Astrocyte of the hippocampus (primary cell): ENCODE data around the gene CALCOCO1.
A peak's percentile ranks its signal among the peaks of the same experiment; 100 is the strongest.
"Not testable (repeated sequence)": the region's sequence is repeated elsewhere in the genome, so short reads cannot be mapped to it uniquely, and the experiment has no call there.

Experiments used
- DNase-seq: peaks from one replicate; pipeline ENCODE4 v3.0.0; 2011; ENCODE audit warnings: low read depth, low spot score

The CALCOCO1 gene

DNA sequence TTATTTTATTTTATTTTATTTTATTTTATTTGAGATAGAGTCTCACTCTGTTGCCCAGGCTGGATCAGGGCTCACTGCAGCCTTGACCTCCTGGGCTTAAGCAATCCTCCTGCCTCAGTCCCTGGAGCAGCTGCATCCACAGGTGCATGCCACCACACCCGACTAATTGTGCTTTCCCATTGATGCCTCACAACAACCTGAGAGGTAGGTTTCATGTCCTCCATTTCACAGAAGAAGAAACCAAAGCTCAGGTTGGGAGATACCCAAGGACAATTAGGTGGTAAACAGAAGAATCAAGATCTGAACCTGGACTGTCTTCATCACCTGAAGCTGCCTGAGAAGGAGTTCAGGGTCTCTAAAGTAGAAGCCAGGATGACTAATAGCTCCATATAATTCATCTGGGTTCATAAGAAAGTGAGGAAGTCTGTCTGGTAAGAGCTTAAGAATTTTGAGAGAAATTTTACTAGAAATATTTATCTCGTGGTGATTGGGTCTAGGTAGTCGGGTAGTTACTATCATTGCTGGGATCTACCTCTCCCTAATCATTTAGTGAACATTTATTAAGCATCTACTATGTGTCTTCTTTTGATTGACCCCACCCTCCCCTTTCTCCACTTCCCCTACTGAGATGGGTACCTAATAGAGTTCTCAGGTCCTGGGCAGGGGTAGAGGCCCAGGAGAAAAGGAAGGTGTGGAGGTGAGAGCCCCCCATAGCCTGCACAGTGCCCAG is 28.1 kb downstream of the CALCOCO1 start:
- no peak for DNase-seq

DNA sequence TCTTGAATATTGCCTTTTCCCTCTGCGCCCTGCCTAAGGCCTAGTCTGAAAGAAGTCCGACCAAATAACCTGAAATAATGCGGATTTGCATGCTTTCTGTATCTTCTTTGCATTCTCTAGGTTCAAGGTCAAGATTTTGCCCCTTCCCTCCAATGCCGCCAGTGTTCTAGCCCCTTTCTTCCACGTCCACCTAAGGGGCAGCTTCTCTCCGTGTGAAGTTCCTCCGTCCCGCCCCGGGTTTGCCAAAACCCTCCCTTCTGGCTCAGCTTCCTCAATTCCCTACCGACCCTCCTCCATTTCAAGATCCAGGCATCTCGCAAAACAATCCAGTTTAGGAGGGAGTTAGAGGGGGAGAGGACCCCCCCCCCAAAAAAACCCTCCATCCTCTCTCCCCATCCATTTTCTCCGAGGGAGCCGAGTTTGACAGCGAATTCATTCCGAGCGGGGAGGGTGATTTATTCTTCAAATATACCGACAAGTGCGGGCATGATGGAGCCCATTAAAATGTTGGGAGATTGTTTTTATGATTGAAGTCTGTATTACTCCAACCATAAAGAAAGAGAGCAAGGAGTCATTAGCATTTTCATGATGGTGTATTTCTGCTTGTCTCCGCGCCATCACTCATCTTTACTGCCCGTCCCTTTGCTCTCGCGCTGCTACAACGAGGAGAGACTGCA is 30.5 kb downstream of the CALCOCO1 start:
- DNase-seq, result no peak

DNA sequence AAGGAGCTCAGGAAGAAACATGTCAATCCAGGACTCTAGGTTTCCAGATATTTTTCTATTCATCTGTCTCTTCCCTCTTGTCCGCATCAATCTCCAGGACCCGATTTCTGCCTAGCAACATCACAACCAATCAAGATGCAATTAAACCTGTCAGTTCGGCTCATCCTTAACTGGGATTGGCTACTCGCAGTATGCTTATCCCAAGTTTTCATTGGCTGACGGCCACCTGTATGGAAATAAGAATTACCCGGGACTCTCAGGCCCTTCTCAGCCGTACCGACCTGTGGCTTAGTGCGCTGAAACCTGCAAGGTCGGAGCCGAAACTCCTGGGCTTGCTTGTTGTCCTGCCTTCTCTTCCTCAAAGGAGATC is 31.0 kb downstream of the CALCOCO1 start:
- peak; percentile 90 for DNase-seq

GRCh38 chr12:53695152-53696145 is 31.8 kb downstream of the CALCOCO1 start:
- DNase-seq, result peak; percentile 82

- no peak for DNase-seq
Observed at GRCh38 chr12:53694756-53695151, 32.5 kb downstream of the CALCOCO1 start.

- DNase-seq, result no peak
Observed at GRCh38 chr12:53688134-53688533, 39.1 kb downstream of the CALCOCO1 start.

DNA sequence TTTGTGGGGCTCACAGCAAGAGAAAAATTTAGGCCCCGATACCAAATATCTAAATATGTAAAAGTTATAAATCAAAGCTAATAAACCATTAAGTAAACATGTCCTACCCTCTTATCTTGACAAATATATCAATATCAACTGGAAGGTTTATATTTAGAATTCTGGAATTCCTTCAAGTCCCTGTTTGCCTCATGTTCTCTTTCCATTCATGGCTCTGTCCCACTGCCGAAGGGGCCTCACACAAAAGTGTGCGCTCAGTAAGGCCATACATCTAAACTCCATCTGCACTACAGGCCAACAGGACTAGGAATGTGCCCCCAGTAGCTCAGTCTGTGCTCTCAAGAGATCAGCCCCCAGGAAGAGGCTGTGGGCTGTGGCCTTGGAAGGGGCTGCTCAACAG is 40.8 kb downstream of the CALCOCO1 start:
- DNase-seq, result no peak

- no peak for DNase-seq
Observed at GRCh38 chr12:53684654-53685220, 42.5 kb downstream of the CALCOCO1 start.

DNA sequence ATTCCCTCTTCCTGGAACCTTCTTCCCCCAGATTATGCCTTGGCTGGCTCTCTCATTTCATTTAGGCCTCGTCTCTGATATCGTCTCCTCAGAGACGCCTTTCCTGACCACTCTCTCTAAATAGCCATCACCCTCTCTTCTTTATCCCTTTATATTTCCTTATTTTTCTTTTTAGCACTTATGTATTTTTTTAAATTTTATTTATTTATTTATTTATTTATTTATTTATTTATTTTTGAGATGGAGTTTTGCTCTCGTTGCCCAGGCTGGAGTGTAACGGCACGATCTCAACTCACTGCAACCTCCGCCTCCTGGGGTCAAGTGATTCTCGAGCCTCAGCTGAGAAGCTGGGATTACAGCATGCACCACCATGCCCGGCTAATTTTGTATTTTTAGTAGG is 43.3 kb downstream of the CALCOCO1 start:
- no peak for DNase-seq

DNA sequence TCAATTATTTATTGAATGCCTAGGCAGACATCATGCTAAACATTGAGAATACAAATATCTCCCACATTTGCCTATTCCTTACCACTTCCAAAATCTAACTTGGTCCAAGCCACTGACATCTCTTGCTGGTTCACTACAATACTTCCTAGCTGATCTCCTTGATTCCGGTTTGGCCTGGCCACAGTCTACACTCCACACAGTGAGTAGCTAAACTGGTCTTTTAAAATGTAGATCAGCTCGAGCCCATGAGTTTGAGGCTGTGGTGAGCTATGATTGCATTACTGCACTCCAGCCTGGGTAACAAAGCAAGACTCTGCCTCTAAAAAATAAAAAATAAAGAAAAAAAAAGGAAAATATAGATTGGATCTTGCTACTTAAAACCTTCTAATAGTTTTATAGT is 43.8 kb downstream of the CALCOCO1 start:
- DNase-seq, result no peak

DNA sequence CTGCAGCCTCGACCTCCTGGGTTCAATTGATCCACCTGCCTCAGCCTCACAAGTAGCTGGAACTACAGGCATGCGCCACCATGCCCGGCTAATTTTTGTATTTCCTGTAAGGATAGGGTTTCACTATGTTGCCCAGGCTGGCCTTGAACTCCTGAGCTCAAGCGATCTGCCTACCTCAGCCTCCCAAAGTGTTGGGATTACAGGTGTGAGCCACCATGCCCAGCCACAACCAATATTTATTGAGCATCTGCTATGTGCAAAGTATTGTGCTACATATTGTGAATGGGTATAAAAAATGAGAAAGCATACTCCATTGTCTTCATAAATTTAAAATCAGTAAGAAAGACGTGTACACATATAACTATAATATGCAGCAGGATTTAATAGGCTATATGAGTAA is 47.2 kb downstream of the CALCOCO1 start:
- not testable (repeated sequence) for DNase-seq

GRCh38 chr12:53677800-53678148 is 49.5 kb downstream of the CALCOCO1 start:
- no peak for DNase-seq

- peak; percentile 41 for DNase-seq
Observed at GRCh38 chr12:53677016-53677799, 50.0 kb downstream of the CALCOCO1 start.

DNA sequence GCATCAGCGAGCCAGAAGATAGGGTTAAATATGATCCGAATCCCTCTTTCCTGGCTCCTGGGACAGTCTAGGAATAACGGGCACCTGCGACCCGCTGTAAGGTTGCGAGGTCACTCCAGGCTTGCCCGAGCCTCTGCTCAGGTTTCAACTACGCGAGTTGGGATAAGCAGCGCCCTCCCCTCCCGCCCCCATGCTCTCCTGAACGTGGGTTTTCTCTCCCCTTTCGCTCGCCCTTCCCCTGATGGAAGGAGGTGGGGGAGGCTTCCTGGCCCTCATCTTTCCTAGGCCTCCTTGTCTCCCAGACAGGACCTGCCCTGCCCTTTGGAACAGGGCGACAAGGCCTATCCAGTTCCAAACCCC is 50.6 kb downstream of the CALCOCO1 start:
- peak; percentile 49 for DNase-seq

DNA sequence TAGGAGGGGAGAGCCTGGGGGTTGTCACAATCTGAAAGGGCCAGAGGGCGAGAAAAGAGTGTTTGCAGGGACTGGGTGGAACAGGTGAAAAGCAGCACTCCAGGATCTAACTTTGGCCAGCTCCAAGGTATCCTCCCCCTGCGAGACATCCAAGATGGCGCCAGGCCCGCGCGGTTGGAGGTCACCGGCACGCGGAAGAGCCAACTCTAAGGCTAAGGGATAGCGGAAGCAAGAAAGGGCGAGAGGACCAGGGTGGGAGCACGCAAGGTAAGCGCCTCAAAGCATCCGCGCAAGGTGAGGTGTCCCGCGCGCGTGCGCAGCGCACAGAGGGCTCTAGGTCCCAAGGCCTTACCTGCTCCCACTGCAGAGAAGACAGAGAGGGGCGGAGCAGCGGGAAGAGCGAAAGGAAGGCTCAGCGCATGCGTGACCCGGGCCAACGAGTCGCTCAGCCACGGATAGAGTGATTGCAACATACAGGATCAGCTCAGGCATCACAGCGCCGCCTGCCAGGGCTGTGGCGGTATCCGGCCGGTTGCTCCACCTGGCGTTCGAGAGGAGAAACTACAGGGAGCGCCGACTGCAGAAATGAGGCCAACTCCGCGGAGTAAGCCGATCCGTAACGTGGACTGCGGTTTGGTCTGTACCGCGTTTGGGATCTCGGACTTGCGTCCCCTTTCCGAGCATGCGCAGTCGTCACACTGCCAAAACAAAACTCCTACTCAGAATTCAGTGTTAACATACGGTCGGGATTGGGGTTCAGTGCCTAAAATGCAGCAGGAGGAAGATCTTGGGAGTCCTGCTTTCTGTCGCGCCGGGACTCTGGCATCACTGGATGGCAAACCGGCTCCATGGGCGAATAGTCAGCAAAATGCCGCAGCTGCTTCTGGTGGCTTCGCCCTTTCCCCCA is 51.3 kb downstream of the CALCOCO1 start, which contains the start of gene ATP5MC2:
TSS of gene ATP5MC2 (minus strand) at position 383 of the 907 bp plus-strand sequence. CDS start 3,469 bp downstream, outside the sequence.
- peak; percentile 99 for DNase-seq

DNA sequence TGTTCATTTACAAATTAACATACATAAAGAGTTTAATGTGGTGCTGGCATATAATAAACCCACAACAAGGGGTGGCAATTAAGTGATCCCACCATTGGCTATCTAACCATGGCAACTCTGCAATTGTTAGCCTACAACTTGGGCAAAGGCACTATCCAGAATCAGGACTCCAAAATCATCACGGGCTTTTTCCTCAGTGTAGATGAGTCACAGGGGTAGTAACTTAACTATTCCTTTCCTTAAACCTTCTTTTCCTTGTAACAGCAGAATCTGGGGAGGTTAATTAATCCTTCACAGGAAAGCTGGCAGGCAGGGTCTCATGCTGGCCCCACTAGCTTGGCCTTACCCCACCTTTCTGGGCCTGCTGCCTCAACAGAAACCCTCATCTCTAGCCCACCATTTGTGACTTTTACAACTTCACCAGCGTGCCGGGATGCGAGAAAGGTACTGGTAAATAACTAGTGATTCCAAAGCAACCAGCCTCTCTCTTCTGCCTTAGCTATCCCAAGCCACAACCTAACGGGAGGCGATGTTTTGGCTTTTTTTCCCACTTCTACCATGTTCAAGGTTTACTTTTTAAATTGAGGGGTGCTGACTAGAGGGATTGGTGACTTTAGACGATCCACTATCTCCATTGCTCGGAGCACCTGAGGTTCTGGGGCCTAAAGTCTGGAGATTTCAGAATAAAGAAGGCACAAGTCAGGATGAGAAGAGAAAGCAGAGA is 52.1 kb downstream of the CALCOCO1 start:
- no peak for DNase-seq

- no peak for DNase-seq
Observed at GRCh38 chr12:53670971-53671370, 56.3 kb downstream of the CALCOCO1 start.

DNA sequence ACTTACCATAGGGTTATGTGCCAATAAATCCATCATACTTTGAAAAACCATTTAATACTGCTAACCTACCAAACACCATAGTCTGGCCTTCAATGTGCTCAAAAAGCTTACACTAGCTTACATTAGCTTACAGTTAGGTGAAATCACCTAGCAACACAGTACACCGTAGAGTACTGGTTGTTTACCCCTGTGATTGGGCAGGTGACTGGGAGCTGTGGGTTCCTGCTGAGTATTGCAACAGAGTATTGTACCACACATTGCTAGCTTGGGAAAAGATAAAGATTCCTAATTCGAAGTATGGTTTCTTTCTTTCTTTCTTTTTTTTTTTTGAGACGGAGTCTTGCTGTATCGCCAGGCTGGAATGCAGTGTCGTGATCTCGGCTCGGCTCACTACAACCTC is 56.9 kb downstream of the CALCOCO1 start:
- DNase-seq, result peak; percentile 22

DNA sequence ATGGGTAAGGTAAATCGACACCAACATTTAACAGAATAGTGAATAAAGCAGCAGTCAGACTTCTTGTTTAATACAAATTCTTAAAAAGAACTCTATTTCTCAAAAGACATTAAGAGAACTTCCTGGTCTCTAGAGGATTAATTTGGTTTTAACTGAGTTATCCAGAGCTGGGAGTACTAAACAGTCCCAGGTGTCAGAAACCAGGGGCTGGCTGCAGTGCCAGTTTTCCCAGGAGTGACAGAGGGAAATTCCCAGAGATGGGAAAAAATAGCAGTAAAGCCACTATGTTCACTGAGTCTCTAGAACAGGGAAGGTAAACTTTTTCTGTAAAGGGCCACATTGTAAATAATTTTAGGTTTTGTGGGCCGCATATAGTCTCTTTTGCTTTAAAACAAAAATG is 60.2 kb downstream of the CALCOCO1 start:
- no peak for DNase-seq
